GM21717 (cell line): ENCODE data around the gene MED14.
"Not testable (repeated sequence)": the region's sequence is repeated elsewhere in the genome, so short reads cannot be mapped to it uniquely, and the experiment has no call there.

Experiments
- ATAC-seq: cut with Tn5 transposase; IDR thresholded peaks from one replicate; pipeline ENCODE4 v1.9.1; 2021; ENCODE audit warnings: mild to moderate bottlenecking, moderate library complexity; ENCODE audit not compliant: unreplicated experiment

Gene MED14

GRCh38 chrX:40735325-40736169 lies at the start of gene MED14:
Gene MED14, minus strand, starts transcription at chrX:40735542. Its CDS starts 130 bp downstream, at chrX:40735412.
- peak; percentile 92 for ATAC-seq

- ATAC-seq = no peak
These were observed 49.3 kb upstream of the MED14 start for GRCh38 chrX:40784516-40785151.

- not testable (repeated sequence) for ATAC-seq
These were observed 47.4 kb upstream of the MED14 start for GRCh38 chrX:40782644-40783259.

GRCh38 chrX:40780951-40781350 lies 45.6 kb upstream of the MED14 start:
- ATAC-seq = no peak

GRCh38 chrX:40780082-40780481 lies 44.7 kb upstream of the MED14 start:
- no peak for ATAC-seq

- ATAC-seq = no peak
These were observed 43.7 kb upstream of the MED14 start for GRCh38 chrX:40778861-40779575.

GRCh38 chrX:40773809-40774208 lies 38.5 kb upstream of the MED14 start:
- no peak for ATAC-seq

- no peak for ATAC-seq
These were observed 37.8 kb upstream of the MED14 start for GRCh38 chrX:40773188-40773587.

GRCh38 chrX:40772290-40772689 lies 36.9 kb upstream of the MED14 start:
- ATAC-seq = no peak

- no peak for ATAC-seq
These were observed 26.4 kb upstream of the MED14 start for GRCh38 chrX:40761762-40762161.

- ATAC-seq = no peak
These were observed 24.0 kb upstream of the MED14 start for GRCh38 chrX:40759374-40759773.

GRCh38 chrX:40757058-40757457 lies 21.7 kb upstream of the MED14 start:
- no peak for ATAC-seq

GRCh38 chrX:40755291-40756249 lies 20.2 kb upstream of the MED14 start:
- ATAC-seq = no peak

- peak; percentile 85 for ATAC-seq
These were observed 14.5 kb upstream of the MED14 start for GRCh38 chrX:40749681-40750494.

GRCh38 chrX:40748977-40749376 lies 13.6 kb upstream of the MED14 start:
- no peak for ATAC-seq

GRCh38 chrX:40746521-40746920 lies 11.2 kb upstream of the MED14 start:
- no peak for ATAC-seq

GRCh38 chrX:40736170-40736505 lies 796 bp upstream of the MED14 start:
- no peak for ATAC-seq

- ATAC-seq = no peak
These were observed 394 bp downstream of the MED14 start for GRCh38 chrX:40734971-40735324.

GRCh38 chrX:40733706-40734105 lies 1.6 kb downstream of the MED14 start:
- no peak for ATAC-seq
